ENCODE results near the gene LMBR1.

- no peak for TF ChIP-seq EZH2 (IDR thresholded peaks at IDR 0.05; ENCODE audit: insufficient read depth, poor library complexity, severe bottlenecking)
- TF ChIP-seq EZH2phosphoT487 (IDR thresholded peaks at IDR 0.05; ENCODE audit: insufficient read depth, low read depth) = no peak
Observed at GRCh38 chr7:156932006-156932405, 39.0 kb upstream of the LMBR1 start.

Measured in GM23248 (cell line).